GM18867 (cell line): ENCODE measurements around the gene CLEC4F.
"Not testable (repeated sequence)": the region's sequence is repeated elsewhere in the genome, so short reads cannot be mapped to it uniquely, and the experiment has no call there.

Source experiments
- ATAC-seq: cut with Tn5 transposase; IDR thresholded peaks from one replicate; pipeline ENCODE4 v1.9.1; 2021; ENCODE audit warnings: mild to moderate bottlenecking, moderate library complexity; ENCODE audit not compliant: unreplicated experiment

CLEC4F gene

GRCh38 chr2:70826696-70827350 is 6.4 kb upstream of the CLEC4F start:
- ATAC-seq: no peak

DNA sequence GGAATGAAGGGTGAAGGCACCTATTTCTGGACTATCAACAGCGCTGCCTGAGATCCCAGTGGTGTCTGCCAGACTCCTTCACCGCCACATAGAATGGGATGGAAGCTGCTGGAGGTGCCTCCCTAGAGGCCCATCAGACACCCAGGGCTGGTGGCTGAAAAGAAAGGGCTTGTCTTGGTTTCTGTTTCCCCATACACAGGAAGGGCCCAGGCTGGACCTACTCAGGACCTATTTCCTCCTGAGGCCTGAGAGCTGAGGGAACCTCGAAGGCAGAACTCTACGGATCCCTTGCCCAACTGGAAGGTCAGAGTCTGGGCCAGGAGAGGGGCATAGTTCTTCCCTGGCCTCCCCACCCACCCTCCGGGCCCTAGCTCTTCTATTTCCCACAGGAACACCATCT is 2.9 kb upstream of the CLEC4F start:
- ATAC-seq: no peak

DNA sequence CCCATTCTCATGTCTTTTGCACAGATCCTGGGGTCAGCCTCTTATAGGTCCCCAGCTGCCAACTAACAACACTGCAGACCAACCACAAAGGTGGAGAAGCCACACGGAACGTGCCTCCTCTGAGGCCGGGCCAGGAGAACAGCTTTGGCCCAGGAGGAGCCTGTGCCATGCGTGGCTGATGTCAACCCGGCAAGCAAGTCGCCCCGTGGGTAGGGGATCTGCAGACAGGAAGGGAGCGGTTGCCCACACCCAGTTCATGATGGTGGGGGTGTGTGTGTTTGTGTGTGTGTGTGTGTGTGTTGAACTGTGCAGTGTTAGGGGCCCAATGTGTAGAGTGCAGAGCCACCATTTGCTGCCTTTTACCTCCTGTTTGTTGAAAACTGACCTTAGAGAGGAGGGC is 2.4 kb upstream of the CLEC4F start:
- ATAC-seq: no peak

GRCh38 chr2:70817284-70817954 is 3.0 kb downstream of the CLEC4F start:
- ATAC-seq: no peak

GRCh38 chr2:70816726-70817125 is 3.7 kb downstream of the CLEC4F start:
- no peak for ATAC-seq

DNA sequence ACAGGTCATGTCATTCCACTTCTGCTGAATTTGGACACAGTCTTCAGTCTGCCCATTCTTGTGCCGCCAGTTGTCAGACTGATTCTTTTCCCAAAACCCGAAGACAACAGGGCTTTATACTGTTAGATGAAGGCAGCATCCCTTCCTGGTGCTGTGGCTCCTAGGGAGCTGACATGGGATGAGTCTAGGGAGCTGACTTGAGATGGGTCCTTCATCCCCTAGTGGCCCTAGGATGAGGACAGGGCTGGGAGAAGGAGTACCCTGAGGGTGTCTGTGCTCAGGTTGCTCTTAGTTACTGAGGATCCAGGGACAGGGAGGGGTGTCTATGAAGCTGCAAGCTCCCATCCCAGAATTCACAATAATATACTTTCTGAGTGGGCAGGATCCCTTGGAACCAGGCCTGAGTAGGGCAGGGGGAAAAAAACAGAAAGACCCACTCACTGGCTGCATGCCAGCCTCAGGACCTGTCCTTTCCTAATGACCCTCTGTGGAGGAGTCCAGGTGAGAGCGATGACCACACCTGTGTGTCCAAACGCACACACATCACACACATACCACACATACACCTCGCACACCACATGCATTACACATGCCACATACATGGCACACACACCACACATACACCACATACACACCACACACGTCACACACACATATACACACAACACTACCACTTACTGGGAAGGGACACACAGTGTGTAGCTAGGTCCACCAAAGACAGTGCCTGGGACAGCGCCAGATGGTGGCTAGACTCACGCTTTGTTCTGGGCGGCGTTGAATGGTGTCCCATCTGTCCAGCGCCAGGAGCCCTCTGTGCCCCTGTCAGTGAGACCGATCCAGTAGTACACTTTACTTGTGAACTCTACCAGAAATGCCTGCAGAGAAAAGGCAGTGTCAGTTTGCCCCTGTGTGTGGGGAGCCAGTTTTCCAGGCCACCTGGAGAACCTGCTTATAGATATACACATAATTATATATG is 11.1 kb downstream of the CLEC4F start:
- no peak for ATAC-seq

DNA sequence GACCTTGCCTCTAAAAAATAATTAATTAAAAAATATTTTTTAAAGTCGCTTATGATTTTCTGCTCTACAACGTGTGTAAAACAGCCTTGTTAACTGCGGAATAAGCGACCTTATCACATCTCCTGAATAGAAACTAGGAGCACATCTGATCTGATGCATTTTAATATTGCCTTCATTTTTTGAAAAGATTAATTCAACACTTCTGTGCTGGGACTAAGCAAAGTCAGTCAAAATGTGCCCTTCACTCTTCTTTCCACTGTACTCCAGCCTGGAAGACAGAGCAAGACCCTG is 12.6 kb downstream of the CLEC4F start:
- ATAC-seq: no peak

GRCh38 chr2:70807102-70807827 is 13.1 kb downstream of the CLEC4F start:
- no peak for ATAC-seq

- ATAC-seq: peak; percentile 65
Measured at GRCh38 chr2:70806620-70807019, 13.8 kb downstream of the CLEC4F start.

- ATAC-seq: no peak
Measured at GRCh38 chr2:70806013-70806412, 14.4 kb downstream of the CLEC4F start.

DNA sequence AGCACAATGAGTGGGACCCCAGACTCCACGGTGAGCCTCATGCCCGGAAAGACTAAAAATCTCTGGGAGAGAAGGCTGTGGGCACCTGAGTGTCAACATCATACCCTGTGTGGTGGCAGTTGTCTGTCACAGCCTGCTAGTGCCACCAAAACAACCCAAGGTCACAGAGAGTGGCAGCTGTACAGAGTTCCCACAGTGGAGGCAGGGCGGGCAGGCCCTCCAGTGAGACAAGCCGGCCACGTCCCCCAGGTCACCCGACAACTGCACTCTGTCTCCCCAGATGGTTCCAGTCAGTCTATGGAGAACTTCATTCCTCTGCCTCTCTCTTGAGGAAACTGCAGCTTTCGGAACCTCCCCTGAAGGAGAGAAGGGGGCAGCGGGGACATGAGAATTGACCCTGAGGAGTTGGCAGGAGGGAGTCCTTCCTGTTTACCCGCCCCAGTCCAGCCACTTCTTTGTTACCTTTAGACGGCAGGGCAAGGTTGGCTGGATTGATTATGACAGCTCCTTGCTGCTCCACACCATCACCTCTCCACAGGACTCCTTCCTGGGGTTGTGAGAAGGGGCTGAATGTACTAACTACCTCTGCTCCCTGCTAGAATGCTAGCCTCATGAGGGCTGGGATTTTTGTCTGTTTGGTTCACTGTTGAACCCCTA is 18.7 kb downstream of the CLEC4F start:
- no peak for ATAC-seq

GRCh38 chr2:70799706-70800105 is 20.7 kb downstream of the CLEC4F start:
- ATAC-seq: no peak

- ATAC-seq: not testable (repeated sequence)
Measured at GRCh38 chr2:70797996-70798395, 22.4 kb downstream of the CLEC4F start.

DNA sequence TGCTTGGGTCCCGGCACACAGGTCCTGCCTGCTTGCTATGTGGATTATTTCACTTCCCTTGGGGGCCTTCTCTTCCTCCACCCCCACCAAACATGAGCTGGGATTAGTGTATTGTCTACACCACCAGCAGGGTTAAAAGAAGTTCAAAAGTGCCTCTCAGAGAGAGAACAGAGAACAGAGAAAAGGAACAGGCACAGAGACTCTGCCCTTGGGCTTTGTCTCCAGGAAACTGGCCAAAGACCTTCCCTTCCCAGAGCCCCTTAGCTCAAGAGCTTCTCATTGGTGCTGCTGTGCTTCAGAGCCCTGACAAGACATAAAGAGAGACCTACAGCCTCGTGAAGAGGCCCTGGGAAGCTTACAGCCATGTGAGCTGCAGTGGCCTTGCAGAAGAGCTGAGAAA is 22.9 kb downstream of the CLEC4F start:
- ATAC-seq: no peak

DNA sequence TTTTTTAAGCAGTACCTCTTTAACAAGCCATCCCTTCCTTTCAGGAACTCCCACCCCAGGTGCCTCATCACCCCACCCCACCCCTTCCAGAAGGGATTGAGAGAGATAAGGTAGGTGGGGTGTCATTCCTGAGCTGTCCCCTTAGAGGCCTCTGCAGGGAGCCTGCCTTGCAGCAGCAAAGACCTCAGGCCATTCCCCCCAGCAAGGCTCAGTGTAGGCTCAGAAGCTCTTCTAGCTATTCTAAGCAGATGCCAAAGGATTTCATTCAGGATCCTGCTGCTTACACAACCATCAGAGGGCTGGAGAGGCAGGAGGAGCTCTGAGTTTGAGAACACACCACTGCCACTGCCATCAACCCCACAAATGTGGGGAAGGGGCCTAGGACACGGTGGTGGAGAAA is 24.1 kb downstream of the CLEC4F start:
- ATAC-seq: no peak

DNA sequence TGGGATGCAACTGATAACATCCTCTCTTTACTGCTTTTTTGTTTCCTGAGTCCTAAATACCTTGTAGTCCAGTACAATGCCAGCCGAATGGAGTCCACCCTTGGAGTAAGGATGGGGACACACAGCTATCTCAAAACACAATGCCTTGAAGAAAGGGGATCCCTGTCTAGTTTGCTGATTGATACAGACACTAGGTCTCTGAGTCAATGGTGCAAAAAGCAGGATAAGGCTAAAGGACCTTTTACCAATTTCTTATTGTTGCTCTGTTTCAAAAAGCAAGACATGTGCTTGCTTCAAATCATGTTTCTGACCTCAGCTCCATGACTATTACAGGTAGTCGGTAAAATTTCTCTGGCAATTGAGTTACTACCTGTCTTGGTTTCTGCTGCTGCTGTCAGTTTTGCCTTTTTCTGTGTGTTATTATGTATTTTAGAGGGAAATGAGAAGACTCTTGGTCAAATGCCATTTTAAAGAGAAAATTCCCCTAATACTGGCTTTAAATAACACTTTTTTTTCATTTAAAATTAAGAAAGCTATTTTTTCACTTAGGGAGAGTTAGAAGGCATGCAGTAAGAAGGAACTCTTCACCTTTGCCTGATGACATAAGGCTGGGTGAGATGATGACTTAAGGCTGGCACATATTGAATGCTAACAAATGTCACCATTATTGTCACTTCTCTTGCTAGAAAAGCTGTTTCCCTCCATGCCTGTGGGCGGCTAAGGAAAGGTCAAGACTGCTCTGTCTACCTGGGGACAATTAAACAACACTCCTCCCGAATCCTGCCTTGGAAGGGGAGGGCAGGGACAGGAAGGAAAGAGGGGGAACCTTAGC is 25.0 kb downstream of the CLEC4F start:
- ATAC-seq: no peak

DNA sequence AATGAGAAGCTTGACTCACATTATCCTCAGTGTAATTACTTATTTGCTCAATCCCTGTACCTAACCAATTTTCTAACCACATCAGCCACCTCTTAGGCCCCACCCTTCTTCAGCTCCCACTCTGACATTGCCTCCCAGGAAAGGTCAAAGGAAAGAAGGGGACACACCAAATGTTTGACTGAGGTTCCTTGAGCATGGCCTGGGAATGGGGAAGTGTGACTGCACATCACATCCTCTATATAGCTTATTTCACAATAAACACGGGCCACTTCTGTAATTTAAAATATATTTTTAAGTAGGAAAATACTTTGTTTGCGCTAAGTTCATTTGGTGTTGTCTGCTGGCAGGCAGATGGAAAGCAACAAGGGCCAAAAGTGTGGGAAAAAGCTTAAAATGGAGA is 26.9 kb downstream of the CLEC4F start:
- no peak for ATAC-seq

GRCh38 chr2:70790136-70790828 is 30.1 kb downstream of the CLEC4F start, which contains the start of gene FIGLA:
FIGLA (minus strand) TSS chr2:70790643; CDS start chr2:70790638, 5 bp downstream.
- ATAC-seq: no peak
